K562 (cell line): ENCODE measurements around the gene MACF1. TPM values are rescaled to one million over a fixed set of nuclear protein-coding genes. Genes with fewer than 3 reads are reported as not detected.

ENCODE experiments used
- ATAC-seq: fragments of 200-7000 bp; cut with Tn5 transposase; 3 replicates; pipeline ENCODE4 v1.9.1; 2020; ENCODE audit warnings: moderate library complexity
- BruUV-seq: library from RNA; stranded (reverse); fragments of 400-500 nt; replicated peaks from 2 replicates; lab custom pipeline; 2021; lab: Mats Ljungman, UMichigan
- CTCF ChIA-PET: fragments of 300-600 bp; formaldehyde crosslinking; extraction: SDS; loops from one replicate; lab custom pipeline; 2021; ENCODE audit warnings: low intra/inter-chr PET ratio; lab: Yijun Ruan, JAX
- POLR2A ChIA-PET: fragments of 300-600, 350-650 bp; sonication (Branson Sonifier 250); formaldehyde crosslinking; extraction: SDS; loops from one replicate; lab custom pipeline; 2021; ENCODE audit warnings: antibody characterized with exemption, inconsistent platforms; lab: Yijun Ruan, JAX
- DNase-seq, 4 experiments: peaks; one replicate each; pipeline versions ENCODE4 v3.0.0 to v3.0.0-alpha.2; 2011 to 2018; ENCODE audit warnings: low spot score in 3 of 4, mixed read lengths in 3 of 4; ENCODE audit errors: extremely low read depth in 1 of 4
- FAIRE-seq: peaks from 2 replicates; lab custom pipeline; 2011; peaks lifted over from hg19 to GRCh38; lab: Jason Lieb, UNC
- H2AFZ ChIP-seq: 2 replicates; pipeline ENCODE4 v1.6.0; 2011; ENCODE audit warnings: low read depth, low read length, control low read depth, inconsistent platforms
- H3K27ac ChIP-seq: fragments of 200-600 bp; 3 replicates; pipeline ENCODE4 v1.8.0; 2011; ENCODE audit warnings: low read depth, mild to moderate bottlenecking, control low read depth, inconsistent platforms, low read length, moderate library complexity, mixed read lengths; ENCODE audit errors: extremely low read depth
- H3K27me3 ChIP-seq, 2 experiments: fragments of 300-600 bp in 1 of 2; 2 replicates in 1 of 2; 3 replicates in 1 of 2; pipeline versions ENCODE4 v1.6.0 to v1.8.0; 2011; ENCODE audit warnings: inconsistent platforms in 2 of 2, low read length in 2 of 2, mild to moderate bottlenecking in 1 of 2, mixed read lengths in 1 of 2, moderate library complexity in 1 of 2; ENCODE audit not compliant: control insufficient read depth in 2 of 2, insufficient read depth in 2 of 2
- H3K36me3 ChIP-seq: fragments of 300-600 bp; 3 replicates; pipeline ENCODE4 v1.8.0; 2011; ENCODE audit warnings: mild to moderate bottlenecking, low read length, inconsistent platforms; ENCODE audit not compliant: control insufficient read depth, insufficient read depth
- H3K4me1 ChIP-seq, 2 experiments: fragments of 200-600 bp in 1 of 2; replicated peaks in 1 of 2; 2 replicates in 1 of 2; 3 replicates in 1 of 2; pipeline versions ENCODE4 v1.5.1 to v1.8.0; 2011; ENCODE audit warnings: inconsistent platforms in 2 of 2, low read length in 2 of 2, mild to moderate bottlenecking in 1 of 2, mixed read lengths in 1 of 2, moderate library complexity in 1 of 2; ENCODE audit not compliant: control insufficient read depth in 2 of 2, insufficient read depth in 2 of 2
- H3K4me2 ChIP-seq: 2 replicates; pipeline ENCODE4 v1.6.1; 2011; ENCODE audit warnings: low read length, control low read depth, inconsistent platforms, mixed read lengths; ENCODE audit not compliant: insufficient read depth
- H3K4me3 ChIP-seq: fragments of 200-600 bp; sonication (generic), shearing (Covaris generic); 2 replicates; pipeline ENCODE4 v1.5.1; 2016; ENCODE audit warnings: control low read depth, inconsistent platforms
- H3K79me2 ChIP-seq: fragments of 200-600 bp; 3 replicates; pipeline ENCODE4 v1.8.0; 2011; ENCODE audit warnings: low read length, inconsistent platforms; ENCODE audit not compliant: control insufficient read depth, insufficient read depth
- H3K9ac ChIP-seq, 2 experiments: 2 replicates each; pipeline versions ENCODE4 v1.6.0 to v1.6.1; 2011; ENCODE audit warnings: low read depth in 2 of 2, low read length in 2 of 2, control low read depth in 1 of 2, inconsistent platforms in 1 of 2, mild to moderate bottlenecking in 1 of 2, mixed read lengths in 1 of 2; ENCODE audit not compliant: insufficient read depth in 1 of 2
- H3K9me1 ChIP-seq: one replicate; pipeline ENCODE4 v1.6.0; 2011; ENCODE audit warnings: inconsistent platforms, mild to moderate bottlenecking, low read length, moderate library complexity; ENCODE audit not compliant: control insufficient read depth, insufficient read depth
- H3K9me3 ChIP-seq: replicated peaks from 2 replicates; pipeline ENCODE4 v1.5.1; 2011; ENCODE audit warnings: low read depth, low read length, inconsistent platforms; ENCODE audit not compliant: control insufficient read depth, insufficient read depth
- H4K20me1 ChIP-seq: replicated peaks from 2 replicates; pipeline ENCODE4 v1.6.1; 2011; ENCODE audit warnings: low read length, inconsistent platforms, mixed read lengths; ENCODE audit not compliant: control insufficient read depth, insufficient read depth
- BDP1 ChIP-seq: IDR thresholded peaks from 3 replicates; pipeline ENCODE4 v1.6.1; 2011; ENCODE audit not compliant: insufficient read length, insufficient read depth
- CEBPB ChIP-seq: fragments of 450-650 bp; IDR thresholded peaks from 2 replicates; pipeline ENCODE4 v1.6.1; 2016; ENCODE audit warnings: missing genetic modification characterization, missing compliant biosample characterization
- COPS2 ChIP-seq: fragments of 450-650 bp; conservative IDR thresholded peaks from 2 replicates; pipeline ENCODE4 v1.6.1; 2016; ENCODE audit warnings: mild to moderate bottlenecking, moderate library complexity
- HNRNPL ChIP-seq: fragments of 200-400 bp; formaldehyde crosslinking; IDR thresholded peaks from 2 replicates; pipeline ENCODE4 v1.6.1; 2017; ENCODE audit warnings: low read depth, mild to moderate bottlenecking, low read length
- KAT7 ChIP-seq: sonication (generic); formaldehyde crosslinking; IDR thresholded peaks from 2 replicates; pipeline ENCODE4 v1.8.0; 2022; ENCODE audit warnings: missing genetic modification reagents, mild to moderate bottlenecking, borderline replicate concordance
- MITF ChIP-seq: IDR thresholded peaks from 2 replicates; pipeline ENCODE4 v1.6.1; 2014; ENCODE audit warnings: antibody characterized with exemption
- NFE2L1 ChIP-seq: fragments of 450-650 bp; IDR thresholded peaks from 2 replicates; pipeline ENCODE4 v1.6.1; 2016; ENCODE audit warnings: missing genetic modification characterization, low read depth, mild to moderate bottlenecking, missing compliant biosample characterization, moderate library complexity, borderline replicate concordance
- NR2C2 ChIP-seq, 2 experiments: fragments of 200-800 bp in 1 of 2; sonication (Bioruptor generic) in 1 of 2; sonication (generic) in 1 of 2; formaldehyde crosslinking in 1 of 2; IDR thresholded peaks; 2 replicates each; pipeline versions ENCODE4 v1.6.1 to v1.8.0; 2016 to 2022; ENCODE audit warnings: mild to moderate bottlenecking in 1 of 2, missing compliant biosample characterization in 1 of 2, missing genetic modification characterization in 1 of 2, missing genetic modification reagents in 1 of 2
- ZNF282 ChIP-seq: sonication (generic); formaldehyde crosslinking; IDR thresholded peaks from 2 replicates; pipeline ENCODE4 v1.8.1; 2023; ENCODE audit warnings: missing genetic modification reagents
- WGBS: fragments of 100-300 bp; shearing (Covaris generic); methylation state at CpG from one replicate; pipeline ENCODE4 v1.1.6; 2016; ENCODE audit warnings: low coverage, mixed read lengths; ENCODE audit not compliant: insufficient coverage; ENCODE audit errors: missing lambda C conversion rate; 5-methylcytosine and 5-hydroxymethylcytosine counted together
- in situ Hi-C: fragments of 300-500 bp; cut with MboI; formaldehyde crosslinking; loops from 4 replicates; pipeline ENCODE4 v1.15.0; 2018; ENCODE audit warnings: inconsistent platforms, mixed read lengths
- intact Hi-C: fragments of 100-400 bp; cut with micrococcal nuclease; formaldehyde crosslinking; loops from 2 replicates; pipeline ENCODE4 v1.14.2; 2022
- polyA plus RNA-seq, 8 experiments: library from polyadenylated mRNA; depleted of rRNA in 4 of 8; stranded (reverse) in 5 of 8; unstranded in 3 of 8; fragments of >200 nt; fragmentation: Nextera tagmentation in 2 of 8; fragmentation: Illumina TruSeq in 1 of 8; extraction: Ambion mirVana in 2 of 8; extraction: Trizol in 1 of 8; gene quantifications; 2 replicates each; pipeline versions ENCODE4 v1.2.1 to v1.2.3, GENCODE V29; 2011 to 2014; ENCODE audit warnings: inconsistent platforms in 1 of 8, missing spikeins in 1 of 8
- total RNA-seq, 7 experiments: library from RNA; depleted of rRNA in 6 of 7; stranded (reverse); fragments of >200 nt in 6 of 7; fragmentation: Illumina TruSeq in 2 of 7; extraction: Trizol in 2 of 7; gene quantifications; 2 replicates each; pipeline versions ENCODE4 v1.2.1 to v1.2.3, GENCODE V29; 2011 to 2021; ENCODE audit warnings: low replicate concordance in 1 of 7
- TF ChIP-seq, protein P1 (sequence below): fragments of 450-650 bp; conservative IDR thresholded peaks from 2 replicates; pipeline ENCODE4 v1.6.1; 2016; ENCODE audit warnings: missing genetic modification characterization, low read depth, mild to moderate bottlenecking, control low read depth, missing compliant biosample characterization
- TF ChIP-seq, protein P2 (sequence below): fragments of 450-650 bp; IDR thresholded peaks from one replicate; pipeline ENCODE4 v1.6.1; 2018; ENCODE audit warnings: mild to moderate bottlenecking, moderate library complexity; ENCODE audit not compliant: partially characterized antibody
- TF ChIP-seq, protein P3 (sequence below): fragments of 250-450 bp; sonication (Bioruptor Pico); IDR thresholded peaks from 2 replicates; pipeline ENCODE4 v1.4.0; 2020

MACF1 gene
- total and polyA plus RNA-seq, 9 of the 15 experiments (the other 6 are each of a cell fraction or from before 2014, with no cell fraction given) = 13.2 to 232 (median 112) TPM

DNA sequence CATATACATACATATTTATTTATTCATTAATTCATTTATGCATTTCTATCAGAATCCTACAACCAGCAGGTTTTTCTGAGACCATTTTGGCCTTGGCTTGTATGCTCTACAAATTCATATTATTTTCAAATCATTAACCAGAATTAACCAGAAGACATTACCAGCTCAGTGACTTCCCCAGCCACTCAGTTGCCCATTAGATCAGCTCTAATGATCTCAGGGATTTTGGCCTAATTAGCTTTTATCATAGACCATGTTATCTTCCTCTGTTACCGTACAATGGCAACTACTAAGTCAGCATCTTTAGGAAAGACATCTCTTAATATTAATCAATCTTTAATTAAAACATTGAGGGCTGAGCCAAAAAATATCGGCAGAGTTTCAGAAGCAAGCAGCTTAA, 196.6 kb downstream of the MACF1 start:
- BruUV-seq = no TSS peak
- in situ Hi-C loops = no loop called here
- POLR2A ChIA-PET = interaction anchor here (0.6 to 6.2 kb wide), 4 partner anchors 9 to 58 kb away, joined by 3 to 42 read pairs (median 5); no protein-coding TSS in a partner anchor
- DNase-seq = no peak
- Histone ChIP-seq H3K27me3 (no peaks in the 10 kb centered on the region), H3K9me3 (no peaks in the 10 kb centered on the region), H4K20me1 (no peaks in the 10 kb centered on the region; the same call in 1 of the 2 replicates), H3K27ac (no peak overlapping the region), H3K9me1 (peaks cover 3% of the 10 kb centered on the region), H3K4me2 (no peak overlapping the region), H3K4me3 (no peak overlapping the region), H3K79me2 (peaks cover 24% of the 10 kb centered on the region), H3K9ac (no peak overlapping the region), H3K36me3 (peaks cover 5% of the 10 kb centered on the region; the same call in 2 of the 3 replicates), H2AFZ (no peak overlapping the region), H3K4me1 (peaks cover 5 to 31% of the 10 kb centered on the region in 2 experiments)
- CTCF ChIA-PET = no interaction called here
- FAIRE-seq = no peak
- intact Hi-C loops = loop anchor here (10.0 kb wide), 1 partner anchor 206 kb away; no protein-coding TSS in a partner anchor
- 93% methylated on average over 2 of the region's 2 CpGs for WGBS
- ATAC-seq = no peak
- TF ChIP-seq NFE2L1 (tag) = no peak
- TF ChIP-seq ZNF282 (CRISPR knock-in tag) = no peak
- TF ChIP-seq, protein P1, sequence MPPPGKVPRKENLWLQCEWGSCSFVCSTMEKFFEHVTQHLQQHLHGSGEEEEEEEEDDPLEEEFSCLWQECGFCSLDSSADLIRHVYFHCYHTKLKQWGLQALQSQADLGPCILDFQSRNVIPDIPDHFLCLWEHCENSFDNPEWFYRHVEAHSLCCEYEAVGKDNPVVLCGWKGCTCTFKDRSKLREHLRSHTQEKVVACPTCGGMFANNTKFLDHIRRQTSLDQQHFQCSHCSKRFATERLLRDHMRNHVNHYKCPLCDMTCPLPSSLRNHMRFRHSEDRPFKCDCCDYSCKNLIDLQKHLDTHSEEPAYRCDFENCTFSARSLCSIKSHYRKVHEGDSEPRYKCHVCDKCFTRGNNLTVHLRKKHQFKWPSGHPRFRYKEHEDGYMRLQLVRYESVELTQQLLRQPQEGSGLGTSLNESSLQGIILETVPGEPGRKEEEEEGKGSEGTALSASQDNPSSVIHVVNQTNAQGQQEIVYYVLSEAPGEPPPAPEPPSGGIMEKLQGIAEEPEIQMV (tag) = no peak
- TF ChIP-seq, protein P2, sequence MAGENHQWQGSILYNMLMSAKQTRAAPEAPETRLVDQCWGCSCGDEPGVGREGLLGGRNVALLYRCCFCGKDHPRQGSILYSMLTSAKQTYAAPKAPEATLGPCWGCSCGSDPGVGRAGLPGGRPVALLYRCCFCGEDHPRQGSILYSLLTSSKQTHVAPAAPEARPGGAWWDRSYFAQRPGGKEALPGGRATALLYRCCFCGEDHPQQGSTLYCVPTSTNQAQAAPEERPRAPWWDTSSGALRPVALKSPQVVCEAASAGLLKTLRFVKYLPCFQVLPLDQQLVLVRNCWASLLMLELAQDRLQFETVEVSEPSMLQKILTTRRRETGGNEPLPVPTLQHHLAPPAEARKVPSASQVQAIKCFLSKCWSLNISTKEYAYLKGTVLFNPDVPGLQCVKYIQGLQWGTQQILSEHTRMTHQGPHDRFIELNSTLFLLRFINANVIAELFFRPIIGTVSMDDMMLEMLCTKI = no peak
- TF ChIP-seq, protein P3, sequence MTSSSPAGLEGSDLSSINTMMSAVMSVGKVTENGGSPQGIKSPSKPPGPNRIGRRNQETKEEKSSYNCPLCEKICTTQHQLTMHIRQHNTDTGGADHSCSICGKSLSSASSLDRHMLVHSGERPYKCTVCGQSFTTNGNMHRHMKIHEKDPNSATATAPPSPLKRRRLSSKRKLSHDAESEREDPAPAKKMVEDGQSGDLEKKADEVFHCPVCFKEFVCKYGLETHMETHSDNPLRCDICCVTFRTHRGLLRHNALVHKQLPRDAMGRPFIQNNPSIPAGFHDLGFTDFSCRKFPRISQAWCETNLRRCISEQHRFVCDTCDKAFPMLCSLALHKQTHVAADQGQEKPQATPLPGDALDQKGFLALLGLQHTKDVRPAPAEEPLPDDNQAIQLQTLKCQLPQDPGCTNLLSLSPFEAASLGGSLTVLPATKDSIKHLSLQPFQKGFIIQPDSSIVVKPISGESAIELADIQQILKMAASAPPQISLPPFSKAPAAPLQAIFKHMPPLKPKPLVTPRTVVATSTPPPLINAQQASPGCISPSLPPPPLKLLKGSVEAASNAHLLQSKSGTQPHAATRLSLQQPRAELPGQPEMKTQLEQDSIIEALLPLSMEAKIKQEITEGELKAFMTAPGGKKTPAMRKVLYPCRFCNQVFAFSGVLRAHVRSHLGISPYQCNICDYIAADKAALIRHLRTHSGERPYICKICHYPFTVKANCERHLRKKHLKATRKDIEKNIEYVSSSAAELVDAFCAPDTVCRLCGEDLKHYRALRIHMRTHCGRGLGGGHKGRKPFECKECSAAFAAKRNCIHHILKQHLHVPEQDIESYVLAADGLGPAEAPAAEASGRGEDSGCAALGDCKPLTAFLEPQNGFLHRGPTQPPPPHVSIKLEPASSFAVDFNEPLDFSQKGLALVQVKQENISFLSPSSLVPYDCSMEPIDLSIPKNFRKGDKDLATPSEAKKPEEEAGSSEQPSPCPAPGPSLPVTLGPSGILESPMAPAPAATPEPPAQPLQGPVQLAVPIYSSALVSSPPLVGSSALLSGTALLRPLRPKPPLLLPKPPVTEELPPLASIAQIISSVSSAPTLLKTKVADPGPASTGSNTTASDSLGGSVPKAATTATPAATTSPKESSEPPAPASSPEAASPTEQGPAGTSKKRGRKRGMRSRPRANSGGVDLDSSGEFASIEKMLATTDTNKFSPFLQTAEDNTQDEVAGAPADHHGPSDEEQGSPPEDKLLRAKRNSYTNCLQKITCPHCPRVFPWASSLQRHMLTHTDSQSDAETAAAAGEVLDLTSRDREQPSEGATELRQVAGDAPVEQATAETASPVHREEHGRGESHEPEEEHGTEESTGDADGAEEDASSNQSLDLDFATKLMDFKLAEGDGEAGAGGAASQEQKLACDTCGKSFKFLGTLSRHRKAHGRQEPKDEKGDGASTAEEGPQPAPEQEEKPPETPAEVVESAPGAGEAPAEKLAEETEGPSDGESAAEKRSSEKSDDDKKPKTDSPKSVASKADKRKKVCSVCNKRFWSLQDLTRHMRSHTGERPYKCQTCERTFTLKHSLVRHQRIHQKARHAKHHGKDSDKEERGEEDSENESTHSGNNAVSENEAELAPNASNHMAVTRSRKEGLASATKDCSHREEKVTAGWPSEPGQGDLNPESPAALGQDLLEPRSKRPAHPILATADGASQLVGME (CRISPR knock-in tag) = no peak
- TF ChIP-seq KAT7 = no peak
- no peak for TF ChIP-seq MITF
- TF ChIP-seq COPS2 = no peak
- TF ChIP-seq NR2C2 (CRISPR knock-in tag; IDR thresholded peaks at IDR 0.05) = no peak
- TF ChIP-seq NR2C2 (tag; IDR thresholded peaks at IDR 0.05) = no peak
- TF ChIP-seq BDP1 = no peak
- no peak for TF ChIP-seq HNRNPL
- no peak for TF ChIP-seq CEBPB (tag)
